Cardiac muscle cell (in vitro differentiated cells and primary cell): Measurements from ENCODE around the gene HM13. TPM values are rescaled to one million over a fixed set of nuclear protein-coding genes. Genes with fewer than 3 reads are reported as not detected.
A peak's percentile ranks its signal among the peaks of the same experiment; 100 is the strongest.

Source experiments
- DNase-seq, 2 donors: peaks; one replicate each; pipeline versions ENCODE4 v3.0.0 to v3.0.0-alpha.2; 2010 to 2017; ENCODE audit warnings: low read depth in 1 of 2, low spot score in 1 of 2
- H3K27ac ChIP-seq: fragments of 200-600 bp; sonication (generic); 2 replicates; pipeline ENCODE4 v1.5.1; 2016
- H3K27me3 ChIP-seq: fragments of 200-600 bp; sonication (generic); 2 replicates; pipeline ENCODE4 v1.6.0; 2016; ENCODE audit warnings: control low read depth
- H3K36me3 ChIP-seq: fragments of 200-600 bp; sonication (generic); 2 replicates; pipeline ENCODE4 v1.5.1; 2016; ENCODE audit warnings: control low read depth
- H3K4me1 ChIP-seq: fragments of 200-600 bp; sonication (generic); 2 replicates; pipeline ENCODE4 v1.8.1; 2017; ENCODE audit warnings: low read depth, mild to moderate bottlenecking, mixed run types
- H3K4me3 ChIP-seq: fragments of 200-600 bp; sonication (generic); 2 replicates; pipeline ENCODE4 v1.5.1; 2016; ENCODE audit warnings: mild to moderate bottlenecking
- H3K9me3 ChIP-seq: fragments of 200-600 bp; sonication (generic); 2 replicates; pipeline ENCODE4 v1.5.1; 2017; ENCODE audit warnings: low read depth, mild to moderate bottlenecking, control low read depth
- polyA plus RNA-seq: library from polyadenylated mRNA; unstranded; fragments of >200 nt; fragmentation: Nextera tagmentation; extraction: Ambion mirVana; gene quantifications from 2 replicates; pipeline ENCODE4 v1.2.1, GENCODE V29; 2016
- total RNA-seq: library from RNA; depleted of rRNA; stranded (reverse); fragments of >200 nt; gene quantifications from 2 replicates; pipeline ENCODE4 v1.2.3, GENCODE V29; 2016
- TF ChIP-seq, protein P1 (sequence below): IDR thresholded peaks from 2 replicates; pipeline ENCODE4 v1.5.1; 2012; ENCODE audit warnings: low read depth, mild to moderate bottlenecking, low read length

HM13 gene
- total and polyA plus RNA-seq, 2 experiments from 2014 or later = 49.8 to 170 TPM

DNA sequence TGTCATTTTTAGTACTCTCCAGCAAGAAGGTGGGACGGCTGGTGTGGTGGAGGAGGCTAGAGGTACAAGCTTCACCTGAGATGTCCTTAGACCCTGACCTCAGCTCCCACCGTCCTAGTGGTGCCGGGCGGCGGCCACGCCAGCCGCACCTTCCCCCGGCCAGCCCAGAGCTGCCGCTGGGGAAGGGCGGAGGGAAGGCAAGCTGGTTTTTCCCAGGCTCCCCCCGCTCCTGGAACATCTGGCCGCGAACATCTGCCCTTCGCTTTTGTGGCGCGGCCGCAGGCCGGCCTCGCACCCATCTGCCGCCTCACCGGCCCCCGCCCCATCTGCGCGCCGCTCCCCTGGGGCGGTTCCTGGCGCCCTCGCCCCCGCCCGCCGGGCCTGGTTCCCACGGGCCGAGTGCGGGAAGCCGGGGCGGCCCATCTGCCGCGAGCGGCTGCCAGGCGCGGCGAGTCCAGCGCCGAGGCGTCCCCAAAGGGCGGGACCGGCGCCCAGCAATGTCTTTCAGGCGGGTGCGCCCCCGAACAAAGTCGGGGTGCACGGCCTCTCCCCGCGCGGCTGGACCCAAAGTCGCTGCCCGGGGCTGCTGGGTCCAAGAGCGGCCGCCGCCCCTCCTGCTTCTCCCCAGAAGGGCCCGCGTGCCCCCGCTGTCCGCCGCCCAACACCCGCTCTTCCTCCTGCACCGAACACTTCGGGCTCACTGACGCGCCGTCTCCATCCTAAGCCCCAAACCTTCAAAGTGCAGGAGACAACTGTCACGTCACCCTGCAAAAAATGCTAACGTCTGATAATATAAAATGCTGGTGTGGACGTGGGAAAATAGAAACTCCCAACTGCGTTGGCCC lies 73.5 kb downstream of the HM13 start:
- Histone ChIP-seq H3K36me3 (no peaks in the 10 kb centered on the region), H3K4me3 (peak overlapping the region; percentile 25), H3K4me1 (peaks cover 3% of the 10 kb centered on the region), H3K9me3 (no peaks in the 10 kb centered on the region), H3K27me3 (no peaks in the 10 kb centered on the region), H3K27ac (no peak overlapping the region)
- DNase-seq = peak; percentile 52 to 56
- TF ChIP-seq, protein P1, sequence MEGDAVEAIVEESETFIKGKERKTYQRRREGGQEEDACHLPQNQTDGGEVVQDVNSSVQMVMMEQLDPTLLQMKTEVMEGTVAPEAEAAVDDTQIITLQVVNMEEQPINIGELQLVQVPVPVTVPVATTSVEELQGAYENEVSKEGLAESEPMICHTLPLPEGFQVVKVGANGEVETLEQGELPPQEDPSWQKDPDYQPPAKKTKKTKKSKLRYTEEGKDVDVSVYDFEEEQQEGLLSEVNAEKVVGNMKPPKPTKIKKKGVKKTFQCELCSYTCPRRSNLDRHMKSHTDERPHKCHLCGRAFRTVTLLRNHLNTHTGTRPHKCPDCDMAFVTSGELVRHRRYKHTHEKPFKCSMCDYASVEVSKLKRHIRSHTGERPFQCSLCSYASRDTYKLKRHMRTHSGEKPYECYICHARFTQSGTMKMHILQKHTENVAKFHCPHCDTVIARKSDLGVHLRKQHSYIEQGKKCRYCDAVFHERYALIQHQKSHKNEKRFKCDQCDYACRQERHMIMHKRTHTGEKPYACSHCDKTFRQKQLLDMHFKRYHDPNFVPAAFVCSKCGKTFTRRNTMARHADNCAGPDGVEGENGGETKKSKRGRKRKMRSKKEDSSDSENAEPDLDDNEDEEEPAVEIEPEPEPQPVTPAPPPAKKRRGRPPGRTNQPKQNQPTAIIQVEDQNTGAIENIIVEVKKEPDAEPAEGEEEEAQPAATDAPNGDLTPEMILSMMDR = no peak

DNA sequence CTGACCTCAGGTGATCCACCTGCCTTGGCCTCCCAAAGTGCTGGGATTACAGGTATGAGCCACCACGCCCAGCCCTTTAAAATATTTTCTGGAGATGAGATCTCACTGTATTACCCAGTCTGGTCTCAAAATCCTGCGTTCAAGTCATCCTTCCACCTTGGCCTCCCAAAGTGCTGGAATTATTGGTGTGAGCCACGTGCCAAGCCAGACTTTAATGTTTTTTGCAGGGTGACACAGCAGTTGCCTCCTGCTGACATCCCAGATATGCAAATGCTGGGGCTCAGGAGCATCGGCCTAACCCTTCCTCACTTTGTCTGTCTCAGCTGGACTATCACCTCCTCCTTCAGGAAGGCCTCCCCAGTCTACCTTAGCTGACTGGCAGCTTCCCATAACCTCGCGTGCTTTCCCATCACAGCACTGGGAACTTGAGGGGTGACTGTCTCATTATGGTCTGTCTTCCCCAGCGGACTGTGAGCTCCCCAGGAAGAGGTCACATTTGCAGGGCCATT lies 76.5 kb downstream of the HM13 start:
- H3K4me3 ChIP-seq = no peak overlapping the region
- H3K4me1 ChIP-seq = peaks cover 12% of the 10 kb centered on the region
- TF ChIP-seq, protein P1 = no peak
- no peaks in the 10 kb centered on the region for H3K27me3 ChIP-seq
- no peaks in the 10 kb centered on the region for H3K36me3 ChIP-seq
- H3K9me3 ChIP-seq = no peaks in the 10 kb centered on the region
- peak overlapping the region; percentile 4 for H3K27ac ChIP-seq
- DNase-seq = no peak

DNA sequence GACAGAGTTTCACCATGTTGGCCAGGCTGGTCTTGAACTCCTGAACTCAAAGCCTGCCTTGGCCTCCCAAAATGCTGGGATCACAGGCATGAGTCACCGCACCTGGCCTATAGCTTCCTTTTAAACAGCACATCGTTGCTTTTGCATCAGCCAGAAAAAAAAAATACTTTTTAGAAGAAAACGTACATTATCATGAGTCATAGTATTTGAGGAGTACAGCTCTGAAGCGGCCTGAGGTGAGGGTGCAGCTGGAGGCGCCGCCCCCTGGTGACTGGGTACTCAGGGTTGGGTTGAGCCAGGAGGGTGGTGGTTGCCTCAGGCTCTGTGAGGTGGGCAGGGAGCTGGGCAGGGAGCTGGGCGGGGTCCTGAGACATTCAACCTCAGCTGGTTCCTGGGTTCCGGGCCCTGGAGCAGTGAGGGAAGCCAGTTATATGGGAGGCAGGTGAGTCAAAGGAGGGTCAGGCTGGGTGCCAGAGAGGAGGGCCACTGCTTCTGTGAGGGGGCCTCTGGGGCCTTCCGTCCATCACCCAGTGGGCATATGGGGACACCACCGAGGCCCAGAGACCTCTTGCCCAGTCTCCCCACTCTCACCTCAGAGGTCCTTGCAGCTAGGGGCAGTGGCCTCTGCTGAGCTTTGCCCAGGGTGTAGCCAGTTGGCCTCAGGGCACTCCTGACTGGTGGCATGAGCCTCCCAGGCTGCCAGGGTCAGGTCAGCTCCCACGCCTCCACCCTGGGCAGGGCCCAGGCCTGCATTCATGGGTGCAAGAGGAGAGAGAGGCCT lies 79.2 kb downstream of the HM13 start:
- peak overlapping the region; percentile 54 for H3K27ac ChIP-seq
- H3K27me3 ChIP-seq = no peaks in the 10 kb centered on the region
- H3K36me3 ChIP-seq = no peaks in the 10 kb centered on the region
- DNase-seq = peak in 1 of 2 donors; percentile 72
- no peak overlapping the region for H3K4me3 ChIP-seq
- TF ChIP-seq, protein P1 = peak; percentile 14
- H3K4me1 ChIP-seq = peaks cover 17% of the 10 kb centered on the region
- no peaks in the 10 kb centered on the region for H3K9me3 ChIP-seq

DNA sequence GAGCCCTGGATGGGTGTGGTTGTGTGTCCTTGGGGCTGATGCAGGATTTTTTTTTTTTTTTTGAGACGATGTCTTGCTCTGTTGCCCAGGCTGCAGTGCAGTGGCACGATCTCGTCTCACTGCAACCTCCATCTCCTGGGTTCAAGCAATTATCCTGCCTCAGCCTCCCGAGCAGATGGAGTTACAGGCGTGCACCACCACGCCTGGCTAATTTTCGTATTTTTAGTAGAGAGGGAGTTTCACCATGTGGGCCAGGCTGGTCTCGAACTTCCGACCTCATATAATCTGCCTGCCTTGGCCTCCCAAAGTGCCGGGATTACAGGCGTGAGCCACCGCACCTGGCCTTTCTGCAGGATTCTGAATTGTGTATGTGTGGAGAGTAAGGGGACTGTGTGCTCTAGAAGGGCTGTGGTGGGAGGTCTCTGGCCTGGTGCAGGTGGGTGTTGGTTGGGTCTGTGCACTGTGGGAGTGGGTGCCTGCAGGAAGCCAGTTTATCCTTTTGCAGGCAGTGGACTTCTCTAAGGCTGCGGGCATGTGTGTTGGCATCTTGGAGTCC lies 79.8 kb downstream of the HM13 start:
- H3K27me3 ChIP-seq = no peaks in the 10 kb centered on the region
- peak overlapping the region; percentile 95 for H3K27ac ChIP-seq
- no peaks in the 10 kb centered on the region for H3K9me3 ChIP-seq
- no peak overlapping the region for H3K4me3 ChIP-seq
- H3K4me1 ChIP-seq = peaks cover 17% of the 10 kb centered on the region
- DNase-seq = no peak
- TF ChIP-seq, protein P1 = no peak
- H3K36me3 ChIP-seq = no peaks in the 10 kb centered on the region

DNA sequence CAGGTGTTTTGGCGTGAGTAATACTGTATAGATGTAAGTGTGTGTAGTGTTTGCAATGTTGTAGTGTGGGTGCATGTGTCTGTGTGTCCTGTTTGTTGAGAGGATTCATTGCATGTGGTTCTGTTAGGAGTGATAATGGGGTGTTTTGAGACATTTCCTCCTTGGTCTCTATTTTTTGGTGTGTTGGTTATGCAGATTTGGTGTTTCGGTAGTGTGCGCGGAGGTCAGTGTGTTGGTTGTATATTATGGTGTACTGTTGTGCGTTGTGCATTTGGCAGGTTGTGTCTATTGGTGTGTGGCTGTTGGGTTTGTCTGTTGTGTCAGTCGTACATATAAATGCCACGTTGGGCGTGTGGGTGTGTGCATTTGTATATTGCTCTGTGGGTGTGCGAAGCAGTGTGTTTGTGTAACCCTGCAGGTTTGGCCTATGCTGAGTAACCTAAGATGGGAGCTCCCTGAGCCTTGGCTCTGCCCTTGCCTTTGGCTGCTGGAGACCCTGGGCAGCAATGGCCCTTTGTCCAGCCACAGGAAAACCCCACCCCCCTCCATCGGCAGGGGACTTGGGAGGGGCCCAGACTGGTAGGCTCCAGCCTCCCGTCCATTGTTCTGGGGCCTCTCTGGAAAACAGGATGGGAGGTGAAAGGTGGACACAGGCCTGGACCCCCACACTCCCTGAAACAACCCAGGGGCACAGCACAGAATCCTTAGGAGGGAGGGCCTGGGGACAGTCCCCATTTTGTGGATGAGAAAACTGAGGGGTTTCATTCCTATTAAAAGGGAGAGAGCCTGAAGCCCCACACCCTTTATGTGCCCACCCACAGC lies 80.5 kb downstream of the HM13 start:
- TF ChIP-seq, protein P1 = no peak
- H3K9me3 ChIP-seq = no peaks in the 10 kb centered on the region
- peaks cover 17% of the 10 kb centered on the region for H3K4me1 ChIP-seq
- H3K27me3 ChIP-seq = no peaks in the 10 kb centered on the region
- no peak for DNase-seq
- no peak overlapping the region for H3K4me3 ChIP-seq
- H3K36me3 ChIP-seq = no peaks in the 10 kb centered on the region
- H3K27ac ChIP-seq = peak overlapping the region; percentile 95
